GM21447 (cell line): ENCODE measurements around the gene CAPN11.

Experiments used
- ATAC-seq: cut with Tn5 transposase; IDR thresholded peaks from one replicate; pipeline ENCODE4 v1.9.1; 2021; ENCODE audit not compliant: unreplicated experiment

The CAPN11 gene

GRCh38 chr6:44152533-44152932 lies 6.1 kb upstream of the CAPN11 start:
- ATAC-seq: no peak

GRCh38 chr6:44154067-44154466 lies 4.6 kb upstream of the CAPN11 start:
- no peak for ATAC-seq

- ATAC-seq: no peak
These were observed 2.0 kb upstream of the CAPN11 start for GRCh38 chr6:44156494-44157151.

GRCh38 chr6:44157152-44157521 lies 1.5 kb upstream of the CAPN11 start:
- ATAC-seq: no peak

GRCh38 chr6:44161997-44162338 lies 3.3 kb downstream of the CAPN11 start:
- no peak for ATAC-seq

- no peak for ATAC-seq
These were observed 4.4 kb downstream of the CAPN11 start for GRCh38 chr6:44162876-44163625.

GRCh38 chr6:44166116-44166515 lies 7.5 kb downstream of the CAPN11 start:
- no peak for ATAC-seq

GRCh38 chr6:44166591-44167184 lies 8.1 kb downstream of the CAPN11 start:
- ATAC-seq: no peak

GRCh38 chr6:44167567-44167966 lies 8.9 kb downstream of the CAPN11 start:
- no peak for ATAC-seq

- no peak for ATAC-seq
These were observed 10.5 kb downstream of the CAPN11 start for GRCh38 chr6:44169154-44169553.

GRCh38 chr6:44169886-44170570 lies 11.4 kb downstream of the CAPN11 start:
- no peak for ATAC-seq

GRCh38 chr6:44171899-44172546 lies 13.4 kb downstream of the CAPN11 start:
- peak; percentile 52 for ATAC-seq

- peak; percentile 54 for ATAC-seq
These were observed 14.3 kb downstream of the CAPN11 start for GRCh38 chr6:44172731-44173500.

GRCh38 chr6:44176130-44176761 lies 17.6 kb downstream of the CAPN11 start:
- no peak for ATAC-seq

GRCh38 chr6:44176762-44177509 lies 18.3 kb downstream of the CAPN11 start:
- peak; percentile 65 for ATAC-seq

GRCh38 chr6:44177691-44178423 lies 19.2 kb downstream of the CAPN11 start:
- no peak for ATAC-seq

GRCh38 chr6:44178424-44179071 lies 19.9 kb downstream of the CAPN11 start:
- ATAC-seq: no peak

GRCh38 chr6:44179072-44179536 lies 20.5 kb downstream of the CAPN11 start:
- no peak for ATAC-seq
